Stimulated activated CD8-positive, alpha-beta memory T cell treated with anti-CD3 and anti-CD28 coated beads, Interleukin-7, amount 100 ng/mL, for 24 hours (primary cell): ENCODE data around the gene ZNF207.
"Not testable (repeated sequence)": the region's sequence is repeated elsewhere in the genome, so short reads cannot be mapped to it uniquely, and the experiment has no call there.

ENCODE experiments used
- DNase-seq: peaks from one replicate; pipeline ENCODE4 v3.0.0-alpha.2; 2020; ENCODE audit warnings: low read depth

Gene ZNF207

DNA sequence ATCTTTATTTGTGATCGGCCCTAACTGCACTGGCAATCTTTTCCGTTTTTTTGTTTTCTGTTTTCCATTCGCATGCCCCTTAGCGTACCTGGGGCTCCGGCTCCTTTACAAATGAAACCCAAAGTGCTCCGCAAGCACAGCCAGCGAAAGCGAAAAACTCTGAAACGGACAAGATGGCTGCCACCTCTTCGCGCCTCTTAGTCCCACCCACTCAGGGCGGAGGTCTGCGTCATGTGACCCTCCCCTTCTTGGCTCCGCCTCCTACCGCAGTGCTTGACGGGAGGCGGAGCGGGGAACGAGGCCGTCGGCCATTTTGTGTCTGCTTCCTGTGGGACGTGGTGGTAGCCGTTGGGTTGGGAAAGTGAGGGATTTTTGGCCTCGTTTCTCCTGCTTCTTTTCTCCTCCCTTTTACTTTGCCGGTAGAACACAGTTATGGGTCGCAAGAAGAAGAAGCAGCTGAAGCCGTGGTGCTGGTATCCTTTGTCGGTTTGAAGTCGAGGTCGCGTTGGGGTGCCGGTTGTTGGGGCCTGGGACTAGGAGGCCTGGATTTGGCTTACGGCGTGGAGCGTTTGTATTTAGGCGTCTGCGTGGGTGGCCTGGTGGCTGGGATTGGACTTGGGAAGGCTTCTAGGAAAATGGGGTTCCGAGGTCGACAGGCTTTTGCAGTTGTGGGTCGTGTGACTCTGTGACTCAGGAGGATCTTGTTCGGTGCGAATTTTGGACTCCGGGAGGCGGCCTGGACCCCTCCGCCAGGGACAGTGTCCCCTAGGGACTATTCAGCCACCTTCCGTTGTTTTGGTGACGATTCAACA is at the start of gene ZNF207:
TSS of gene ZNF207 (plus strand) at position 304 of the 812 bp plus-strand sequence. CDS start at position 433, 129 bp downstream.
- DNase-seq: peak; percentile 86

- DNase-seq: no peak
Measured at GRCh38 chr17:32302037-32302436, 47.9 kb upstream of the ZNF207 start.

GRCh38 chr17:32302860-32303649 is 46.9 kb upstream of the ZNF207 start:
- DNase-seq: no peak

GRCh38 chr17:32303781-32304288 is 46.1 kb upstream of the ZNF207 start:
- no peak for DNase-seq

DNA sequence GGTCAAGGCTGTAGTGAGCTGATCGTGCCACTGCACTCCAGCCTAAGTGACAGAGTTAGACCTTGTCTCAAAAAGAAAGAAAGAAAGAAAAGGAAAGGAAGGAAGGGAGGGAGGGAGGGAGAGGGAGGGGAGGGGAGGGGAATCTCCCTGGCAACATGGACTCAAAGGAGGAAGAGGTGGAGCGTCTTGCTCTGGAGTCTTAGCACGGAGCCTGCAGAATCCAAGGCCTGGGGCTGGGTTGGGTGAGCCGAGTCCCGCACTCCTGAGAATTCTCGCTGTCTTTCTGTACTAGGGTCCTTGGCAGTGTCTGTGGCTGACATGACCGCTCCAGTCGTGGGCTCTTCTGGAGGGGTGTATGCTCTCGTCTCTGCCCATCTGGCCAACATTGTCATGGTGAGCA is 44.9 kb upstream of the ZNF207 start:
- no peak for DNase-seq

DNA sequence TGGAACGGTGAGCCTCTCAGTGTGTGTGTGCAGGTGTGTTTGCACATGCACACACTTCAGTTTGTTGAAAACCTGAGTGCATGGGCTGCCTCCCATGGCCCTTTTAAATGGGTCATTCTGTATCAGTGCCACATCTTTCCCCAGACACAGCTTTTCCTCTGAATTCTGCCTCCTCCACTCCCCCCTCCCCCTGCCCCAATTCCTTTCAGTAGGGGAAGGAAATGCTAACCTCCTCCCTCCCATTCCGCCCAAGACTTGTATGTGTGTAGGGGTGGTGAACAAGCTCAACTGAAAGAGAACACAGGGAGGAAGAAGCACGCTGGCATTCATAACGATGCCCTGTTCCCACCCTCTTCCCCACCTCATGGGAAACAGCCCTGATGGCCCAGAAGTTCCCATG is 42.3 kb upstream of the ZNF207 start:
- DNase-seq: no peak

- DNase-seq: no peak
Measured at GRCh38 chr17:32311028-32311536, 38.9 kb upstream of the ZNF207 start.

- DNase-seq: no peak
Measured at GRCh38 chr17:32314636-32315035, 35.3 kb upstream of the ZNF207 start.

- DNase-seq: no peak
Measured at GRCh38 chr17:32315171-32315570, 34.8 kb upstream of the ZNF207 start.

DNA sequence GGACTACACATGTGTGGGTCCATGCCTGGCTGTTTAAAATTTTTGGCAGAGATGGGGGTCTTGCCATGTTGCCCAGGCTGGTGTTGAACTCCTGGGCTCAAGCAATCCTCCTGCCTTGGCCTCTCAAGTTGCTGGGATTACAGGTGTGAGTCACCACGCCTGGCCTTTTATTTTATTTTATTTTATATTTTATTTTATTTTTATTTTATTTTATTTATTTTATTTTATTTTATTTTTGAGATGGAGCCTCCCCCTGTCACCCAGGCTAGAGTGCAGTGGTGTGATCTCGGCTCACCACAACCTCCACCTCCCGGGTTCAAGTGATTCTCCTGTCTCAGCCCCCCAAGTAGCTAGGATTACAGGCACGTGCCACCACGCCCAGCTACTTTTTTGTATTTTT is 33.3 kb upstream of the ZNF207 start:
- not testable (repeated sequence) for DNase-seq

GRCh38 chr17:32317353-32317752 is 32.6 kb upstream of the ZNF207 start:
- no peak for DNase-seq

DNA sequence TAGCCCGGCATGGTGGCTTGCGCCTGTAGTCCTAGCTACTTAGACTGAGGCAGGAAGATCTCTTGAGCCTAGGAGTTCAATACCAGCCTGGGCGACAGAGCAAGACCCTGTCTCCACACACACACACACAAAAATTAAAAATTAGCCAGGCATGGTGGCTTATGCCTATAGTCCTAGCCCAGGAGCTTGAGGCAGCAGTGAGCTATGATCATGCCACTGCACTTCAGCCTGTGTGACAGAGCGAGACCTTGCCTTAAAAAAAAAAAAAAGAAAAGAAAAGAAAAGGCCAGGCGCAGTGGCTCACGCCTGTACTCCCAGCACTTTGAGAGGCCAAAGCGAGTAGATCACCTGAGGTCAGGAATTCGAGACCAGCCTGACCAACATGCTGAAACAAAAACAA is 31.9 kb upstream of the ZNF207 start:
- DNase-seq: no peak

DNA sequence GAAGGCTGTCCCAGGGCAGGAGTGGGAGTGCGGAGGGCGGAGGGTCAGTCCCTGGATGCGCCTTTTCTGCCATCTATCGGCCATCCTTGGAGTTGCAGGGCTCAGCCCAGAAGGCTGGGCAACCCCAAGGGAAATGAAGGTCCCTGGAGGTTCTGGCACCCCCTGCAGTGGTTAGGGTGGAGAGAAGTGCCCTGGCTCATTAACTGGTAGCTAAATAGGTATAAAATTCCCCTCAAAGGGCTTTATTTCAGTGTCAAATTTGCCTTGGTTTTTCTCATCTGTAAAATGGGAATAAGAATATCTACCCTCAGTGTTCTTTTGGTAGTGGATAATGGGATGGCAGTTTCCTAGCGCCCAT is 30.4 kb upstream of the ZNF207 start:
- DNase-seq: peak; percentile 68

DNA sequence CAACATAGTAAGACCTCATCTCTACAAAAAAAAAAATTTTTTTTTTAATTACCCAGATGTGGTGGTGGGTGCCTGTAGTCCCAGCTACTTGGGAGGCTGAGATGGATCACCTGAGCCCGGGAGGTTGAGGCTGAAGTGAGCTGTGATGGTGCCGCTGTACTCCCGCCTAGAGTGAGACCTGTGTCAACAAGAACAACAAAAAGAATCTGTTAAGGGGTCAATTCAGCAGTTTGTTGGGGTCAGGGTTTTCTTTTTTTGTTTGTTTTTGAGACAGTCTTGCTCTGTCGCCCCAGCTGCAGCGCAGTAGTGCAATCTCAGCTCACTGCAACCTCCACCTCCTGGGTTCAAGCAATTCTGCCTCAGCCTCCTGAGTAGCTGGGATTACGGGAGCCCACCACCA is 29.9 kb upstream of the ZNF207 start:
- DNase-seq: not testable (repeated sequence)

DNA sequence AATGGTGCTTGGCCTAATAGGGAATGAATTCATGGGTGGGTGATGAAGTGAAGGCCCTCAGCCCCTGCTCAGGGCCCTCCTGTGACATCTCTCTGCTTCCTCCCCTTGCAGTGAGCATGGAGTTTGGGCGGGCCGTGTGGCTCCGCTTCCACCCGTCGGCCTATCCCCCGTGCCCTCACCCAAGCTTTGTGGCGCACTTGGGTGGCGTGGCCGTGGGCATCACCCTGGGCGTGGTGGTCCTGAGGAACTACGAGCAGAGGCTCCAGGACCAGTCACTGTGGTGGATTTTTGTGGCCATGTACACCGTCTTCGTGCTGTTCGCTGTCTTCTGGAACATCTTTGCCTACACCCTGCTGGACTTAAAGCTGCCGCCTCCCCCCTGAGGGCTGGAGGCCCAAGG is 29.1 kb upstream of the ZNF207 start:
- DNase-seq: no peak

GRCh38 chr17:32323046-32323445 is 26.9 kb upstream of the ZNF207 start:
- no peak for DNase-seq

DNA sequence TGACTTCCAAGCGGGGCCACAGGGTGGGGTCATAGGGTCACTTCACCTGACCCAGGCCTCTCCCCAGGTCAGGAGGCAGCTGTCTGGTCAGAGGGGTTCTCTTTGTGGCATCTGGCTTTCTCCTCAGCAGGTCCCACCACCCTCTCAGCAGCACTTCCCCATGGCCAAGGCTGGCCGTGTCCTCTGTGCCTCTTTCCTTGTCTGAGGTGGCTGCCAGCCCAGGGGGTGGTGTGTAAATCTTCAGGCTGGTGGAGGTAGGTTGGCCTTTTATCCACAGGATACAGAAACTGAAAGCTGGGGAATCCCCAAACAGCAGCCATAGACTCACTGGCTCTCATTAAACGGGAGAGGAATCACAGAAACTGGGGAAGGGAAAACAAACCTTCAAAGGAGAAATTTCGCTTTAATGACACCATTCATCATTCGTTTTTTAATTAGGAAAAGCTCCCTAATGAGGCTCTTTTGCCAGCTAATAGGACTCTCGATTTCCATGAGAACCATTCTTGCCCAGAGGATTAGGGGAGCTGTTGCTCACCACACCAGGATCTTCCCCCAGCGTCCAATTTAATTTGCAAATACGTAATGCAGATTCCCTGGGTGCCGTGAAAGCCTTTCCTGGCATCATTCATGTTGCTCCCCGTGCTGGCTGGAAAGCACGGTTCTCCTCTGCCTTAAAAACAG is 26.0 kb upstream of the ZNF207 start:
- DNase-seq: no peak

GRCh38 chr17:32327911-32328310 is 22.0 kb upstream of the ZNF207 start:
- DNase-seq: no peak

DNA sequence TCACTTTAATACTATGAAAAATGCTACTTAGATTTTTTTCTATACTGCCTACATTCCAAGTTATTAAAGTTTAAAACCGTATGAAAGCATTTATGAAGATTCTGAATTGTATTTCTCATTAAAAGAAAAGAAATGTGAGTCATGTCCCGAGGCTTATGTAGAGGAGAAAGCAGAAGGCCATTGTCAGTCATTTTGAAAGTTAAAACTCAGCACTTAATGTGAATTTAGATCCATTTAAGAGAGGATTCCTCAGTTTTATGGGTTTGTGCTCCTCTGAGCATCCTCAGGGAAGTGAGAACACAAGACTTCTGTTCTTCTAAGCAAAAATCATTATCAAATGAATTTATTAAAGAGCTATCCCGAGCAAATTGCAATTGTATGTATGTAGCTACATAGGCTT is 19.8 kb upstream of the ZNF207 start:
- no peak for DNase-seq

GRCh38 chr17:32331243-32332040 is 18.5 kb upstream of the ZNF207 start:
- DNase-seq: no peak

DNA sequence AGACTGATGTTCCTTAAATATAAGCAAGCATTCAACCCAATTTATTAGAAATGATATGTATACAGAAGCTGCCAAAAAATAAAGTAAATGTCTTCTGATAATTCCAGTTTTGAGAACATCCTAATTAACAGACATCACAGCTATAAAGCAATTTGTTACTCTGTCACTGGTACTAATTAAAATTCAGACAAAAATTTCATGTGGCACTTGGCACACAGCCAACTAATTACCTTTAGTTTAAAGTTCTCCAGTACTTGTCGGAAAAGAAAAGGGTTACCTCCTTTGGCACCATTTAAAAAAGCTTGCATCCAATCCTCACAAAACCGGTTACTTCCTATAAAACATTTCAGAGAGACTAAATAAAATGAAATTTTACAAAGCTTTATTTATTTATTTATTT is 16.8 kb upstream of the ZNF207 start:
- DNase-seq: no peak

- DNase-seq: no peak
Measured at GRCh38 chr17:32335046-32335445, 14.9 kb upstream of the ZNF207 start.
